H1 (cell line): ENCODE data around the gene CABP5. TPM values are rescaled to one million over a fixed set of nuclear protein-coding genes. Genes with fewer than 3 reads are reported as not detected.

Source experiments
- BACH1 ChIP-seq: IDR thresholded peaks from 2 replicates; pipeline ENCODE4 v1.6.1; 2012; ENCODE audit warnings: low read length, improper control_type of control experiment
- GABPA ChIP-seq: IDR thresholded peaks from 2 replicates; pipeline ENCODE4 v1.6.1; 2011; ENCODE audit warnings: mild to moderate bottlenecking, low read length, moderate library complexity, borderline replicate concordance; ENCODE audit not compliant: insufficient read depth
- HDAC2 ChIP-seq, 2 experiments: fragments of 300-600 bp in 1 of 2; sonication (generic) in 1 of 2; IDR thresholded peaks; 2 replicates each; pipeline ENCODE4 v1.6.1; 2011 to 2012; ENCODE audit warnings: low read depth in 2 of 2, low read length in 2 of 2, mild to moderate bottlenecking in 2 of 2, moderate library complexity in 2 of 2, borderline replicate concordance in 1 of 2, inconsistent platforms in 1 of 2
- USF2 ChIP-seq: IDR thresholded peaks from 2 replicates; pipeline ENCODE4 v1.6.1; 2011; ENCODE audit warnings: low read length, improper control_type of control experiment
- polyA plus RNA-seq, 7 experiments: library from polyadenylated mRNA; depleted of rRNA in 3 of 7; stranded (reverse) in 5 of 7; unstranded in 2 of 7; fragments of >200 nt in 5 of 7; fragments of 200-250 nt in 2 of 7; gene quantifications; 1 replicate in 5 of 7; 2 replicates in 1 of 7; 4 replicates in 1 of 7; pipeline versions ENCODE4 v1.2.1 to v1.2.3, GENCODE V29; 2011 to 2013; ENCODE audit warnings: missing spikeins in 2 of 7, mixed read lengths in 2 of 7
- total RNA-seq: library from RNA; stranded (reverse); fragmentation: NEBNext Ultra II Directional; extraction: Animal tissue kit (Norgen Biotek cat#: 25700); gene quantifications from 2 replicates; pipeline ENCODE4 v1.2.1, GENCODE V29; 2021

The CABP5 gene
- total and polyA plus RNA-seq, 2 of the 8 experiments (the other 6 are each of a cell fraction or from before 2014, with no cell fraction given): not detected

- TF ChIP-seq BACH1: no peak
- no peak for TF ChIP-seq USF2
- no peak for TF ChIP-seq HDAC2 (IDR thresholded peaks at IDR 0.05; ENCODE audit: borderline replicate concordance in 1 of 2, low read depth in 2 of 2, low read length in 2 of 2)
- no peak for TF ChIP-seq GABPA
Measured at GRCh38 chr19:48025480-48025879, 18.4 kb downstream of the CABP5 start (continued).
